Esophagus (tissue), 2 donors: ENCODE results near the gene TLCD3A. TPM values are rescaled to one million over a fixed set of nuclear protein-coding genes. Genes with fewer than 3 reads are reported as not detected.
A peak's percentile ranks its signal among the peaks of the same experiment; 100 is the strongest.
"Not testable (repeated sequence)": the region's sequence is repeated elsewhere in the genome, so short reads cannot be mapped to it uniquely, and the experiment has no call there.

Experiments
- H3K27ac ChIP-seq, 2 donors: one replicate each; pipeline ENCODE4 v1.5.1; 2013; ENCODE audit warnings: low read depth in 2 of 2, mild to moderate bottlenecking in 2 of 2, inconsistent platforms in 1 of 2, low read length in 1 of 2, moderate library complexity in 1 of 2
- H3K27me3 ChIP-seq, 2 donors: one replicate each; pipeline ENCODE4 v1.6.1; 2013; ENCODE audit warnings: low read length in 2 of 2, control low read depth in 1 of 2, mild to moderate bottlenecking in 1 of 2; ENCODE audit not compliant: insufficient read depth in 2 of 2, control insufficient read depth in 1 of 2
- H3K36me3 ChIP-seq, 2 donors: one replicate each; pipeline ENCODE4 v1.6.1; 2013; ENCODE audit warnings: low read length in 1 of 2; ENCODE audit not compliant: control insufficient read depth in 2 of 2, insufficient read depth in 2 of 2
- H3K4me1 ChIP-seq, 2 donors: one replicate each; pipeline ENCODE4 v1.6.1; 2013; ENCODE audit warnings: low read length in 1 of 2; ENCODE audit not compliant: control insufficient read depth in 2 of 2, insufficient read depth in 2 of 2
- H3K4me3 ChIP-seq, 2 donors: one replicate each; pipeline ENCODE4 v1.5.1; 2013; ENCODE audit warnings: low read length in 2 of 2, mild to moderate bottlenecking in 2 of 2, low read depth in 1 of 2, moderate library complexity in 1 of 2
- H3K9me3 ChIP-seq, 2 donors: one replicate each; pipeline ENCODE4 v1.6.1; 2013; ENCODE audit warnings: mild to moderate bottlenecking in 2 of 2, low read depth in 1 of 2, low read length in 1 of 2, moderate library complexity in 1 of 2; ENCODE audit not compliant: control insufficient read depth in 2 of 2, insufficient read depth in 1 of 2
- WGBS, 2 donors: extraction: QIAGEN DNeasy Blood & Tissue Kit; methylation state at CpG; one replicate each; pipeline ENCODE4 v1.1.7; 2013; 5-methylcytosine and 5-hydroxymethylcytosine counted together
- polyA plus RNA-seq, 2 donors: library from polyadenylated mRNA; stranded (reverse); fragments of 200-250 nt; gene quantifications; one replicate each; pipeline ENCODE4 v1.2.3, GENCODE V29; 2013
- donor health status: healthy with polysubstance abuse.
- donor health status: Bipolar disorder and iron deficiency.

Gene TLCD3A
- polyA plus RNA-seq, 2 donors: 11.0 to 18.9 TPM

GRCh38 chr17:753418-753817 lies 21.0 kb downstream of the TLCD3A start:
- Histone ChIP-seq H3K4me3 (no peak overlapping the region), H3K36me3 (no peaks in the 10 kb centered on the region), H3K27me3 (no peaks in the 10 kb centered on the region), H3K4me1 (peaks cover 2 to 5% of the 10 kb centered on the region in 2 donors), H3K27ac (no peak overlapping the region), H3K9me3 (no peaks in the 10 kb centered on the region)
- WGBS, 2 donors: 79 to 82% methylated on average over 12 to 13 of the region's 13 CpGs

- 94 to 97% methylated on average over 9 of the region's 9 CpGs for WGBS, 2 donors
- H3K4me3 ChIP-seq, H3K4me1 ChIP-seq, H3K9me3 ChIP-seq, H3K27ac ChIP-seq, H3K36me3 ChIP-seq, H3K27me3 ChIP-seq: not testable (repeated sequence)
Observed at GRCh38 chr17:755319-755961, 23.0 kb downstream of the TLCD3A start.

GRCh38 chr17:756010-756567 lies 23.7 kb downstream of the TLCD3A start:
- WGBS, 2 donors: 47 to 51% methylated on average over 15 of the region's 15 CpGs

GRCh38 chr17:759964-760363 lies 27.6 kb downstream of the TLCD3A start:
- H3K4me3 ChIP-seq: no peak overlapping the region
- no peaks in the 10 kb centered on the region for H3K9me3 ChIP-seq
- peaks cover 7 to 9% of the 10 kb centered on the region in 2 donors for H3K36me3 ChIP-seq
- no peak overlapping the region for H3K27ac ChIP-seq
- H3K4me1 ChIP-seq: no peaks in the 10 kb centered on the region
- WGBS, 2 donors: 84 to 88% methylated on average over 5 of the region's 5 CpGs
- H3K27me3 ChIP-seq: no peaks in the 10 kb centered on the region

More at GRCh38 chr17:756010-756567, 23.7 kb downstream of the TLCD3A start:
- H3K4me1 ChIP-seq, H3K27me3 ChIP-seq, H3K9me3 ChIP-seq, H3K4me3 ChIP-seq, H3K36me3 ChIP-seq: not testable (repeated sequence)
- H3K27ac ChIP-seq: peak overlapping the region in 1 of 2 donors; percentile 49

- H3K27ac ChIP-seq: no peak overlapping the region
- no peak overlapping the region for H3K4me3 ChIP-seq
- H3K9me3 ChIP-seq: no peaks in the 10 kb centered on the region
- peaks cover 10 to 13% of the 10 kb centered on the region in 2 donors for H3K36me3 ChIP-seq
- H3K27me3 ChIP-seq: no peaks in the 10 kb centered on the region
- no peaks in the 10 kb centered on the region for H3K4me1 ChIP-seq
- WGBS, 2 donors: 83 to 84% methylated on average over 9 of the region's 9 CpGs
Observed at GRCh38 chr17:760371-760770, 28.0 kb downstream of the TLCD3A start.

GRCh38 chr17:767076-767475 lies 34.7 kb downstream of the TLCD3A start:
- H3K27me3 ChIP-seq: no peaks in the 10 kb centered on the region
- peaks cover 23% of the 10 kb centered on the region in 2 donors for H3K36me3 ChIP-seq
- H3K9me3 ChIP-seq: no peaks in the 10 kb centered on the region
- H3K27ac ChIP-seq: no peak overlapping the region
- WGBS, 2 donors: 76% methylated on average over 3 of the region's 3 CpGs
- no peaks in the 10 kb centered on the region for H3K4me1 ChIP-seq
- H3K4me3 ChIP-seq: no peak overlapping the region

GRCh38 chr17:773016-773415 lies 40.6 kb downstream of the TLCD3A start:
- no peaks in the 10 kb centered on the region for H3K9me3 ChIP-seq
- no peak overlapping the region for H3K4me3 ChIP-seq
- WGBS, 2 donors: 84 to 88% methylated on average over 5 of the region's 5 CpGs
- no peaks in the 10 kb centered on the region for H3K4me1 ChIP-seq
- H3K27ac ChIP-seq: no peak overlapping the region
- no peaks in the 10 kb centered on the region for H3K27me3 ChIP-seq
- peaks cover 28 to 29% of the 10 kb centered on the region in 2 donors for H3K36me3 ChIP-seq

GRCh38 chr17:773467-774312 lies 41.3 kb downstream of the TLCD3A start:
- Histone ChIP-seq H3K4me3 (no peak overlapping the region), H3K27ac (no peak overlapping the region), H3K27me3 (no peaks in the 10 kb centered on the region), H3K9me3 (no peaks in the 10 kb centered on the region), H3K4me1 (no peaks in the 10 kb centered on the region), H3K36me3 (peaks cover 30 to 34% of the 10 kb centered on the region in 2 donors)
- WGBS, 2 donors: 79 to 81% methylated on average over 14 of the region's 14 CpGs

- peaks cover 25 to 31% of the 10 kb centered on the region in 2 donors for H3K36me3 ChIP-seq
- H3K27me3 ChIP-seq: no peaks in the 10 kb centered on the region
- no peaks in the 10 kb centered on the region for H3K9me3 ChIP-seq
- no peak overlapping the region for H3K4me3 ChIP-seq
- H3K27ac ChIP-seq: no peak overlapping the region
- H3K4me1 ChIP-seq: no peaks in the 10 kb centered on the region
- 87 to 93% methylated on average over 5 of the region's 5 CpGs for WGBS, 2 donors
Observed at GRCh38 chr17:774313-774584, 41.9 kb downstream of the TLCD3A start.
